ENCODE data around the gene CYP24A1. TPM values are rescaled to one million over a fixed set of nuclear protein-coding genes. Genes with fewer than 3 reads are reported as not detected.

Gene CYP24A1
- total RNA-seq, 1 experiment from 2014 or later, result 1.2 TPM

- H3K4me3 ChIP-seq (ENCODE audit: low read length), result no peak overlapping the region
- TF ChIP-seq EZH2phosphoT487 (IDR thresholded peaks at IDR 0.05; ENCODE audit: borderline replicate concordance, low read length) (no peak), CTCF (conservative IDR thresholded peaks at IDR 0.05; ENCODE audit: low read depth, low read length) (no peak), EZH2 (IDR thresholded peaks at IDR 0.05; ENCODE audit: low read length, unreplicated experiment) (no peak)
- H3K9me2 ChIP-seq (replicated peaks; ENCODE audit: low read length), result no peaks in the 10 kb centered on the region
- no peak overlapping the region for H3K9ac ChIP-seq (ENCODE audit: low read length)
- H2AFZ ChIP-seq (ENCODE audit: low read length), result no peak overlapping the region
- H3K27ac ChIP-seq (ENCODE audit: low read length), result no peak overlapping the region
- no peaks in the 10 kb centered on the region for H3K36me3 ChIP-seq (ENCODE audit: low read depth, low read length)
- CTCF ChIA-PET, result no interaction called here
- no peaks in the 10 kb centered on the region for H3K27me3 ChIP-seq (ENCODE audit: low read length)
- no peaks in the 10 kb centered on the region for H4K20me1 ChIP-seq (ENCODE audit: low read length)
- no peak overlapping the region for H3K4me2 ChIP-seq (ENCODE audit: low read length)
- peaks cover 44% of the 10 kb centered on the region for H3K4me1 ChIP-seq (ENCODE audit: insufficient read depth, low read length)
- no peaks in the 10 kb centered on the region for H3K79me2 ChIP-seq (ENCODE audit: low read length)
- BruUV-seq (replicated peaks), result no TSS peak
- peaks cover 22% of the 10 kb centered on the region for H3F3A ChIP-seq (ENCODE audit: low read length, unreplicated experiment)
- DNase-seq (no peak), ATAC-seq (no peak)
- POLR2A ChIA-PET (ENCODE audit: unreplicated experiment), result no interaction called here
- H3K9me3 ChIP-seq (ENCODE audit: low read length), result no peaks in the 10 kb centered on the region
- intact Hi-C loops (cut with micrococcal nuclease), result no loop called here
These were observed 44.4 kb downstream of the CYP24A1 start for GRCh38 chr20:54129350-54129749.

GRCh38 chr20:54127855-54128574, 45.8 kb downstream of the CYP24A1 start:
- Histone ChIP-seq H3K4me3 (ENCODE audit: low read length) (no peak overlapping the region), H3F3A (ENCODE audit: low read length, unreplicated experiment) (peaks cover 17% of the 10 kb centered on the region), H3K27ac (ENCODE audit: low read length) (no peak overlapping the region), H3K4me2 (ENCODE audit: low read length) (no peak overlapping the region), H3K9ac (ENCODE audit: low read length) (no peak overlapping the region), H3K4me1 (ENCODE audit: insufficient read depth, low read length) (peaks cover 41% of the 10 kb centered on the region), H3K36me3 (ENCODE audit: low read depth, low read length) (no peaks in the 10 kb centered on the region), H3K27me3 (ENCODE audit: low read length) (no peaks in the 10 kb centered on the region), H3K9me2 (replicated peaks; ENCODE audit: low read length) (no peaks in the 10 kb centered on the region), H3K9me3 (ENCODE audit: low read length) (no peaks in the 10 kb centered on the region), H3K79me2 (ENCODE audit: low read length) (no peaks in the 10 kb centered on the region), H2AFZ (ENCODE audit: low read length) (no peak overlapping the region), H4K20me1 (ENCODE audit: low read length) (no peaks in the 10 kb centered on the region)
- TF ChIP-seq EZH2phosphoT487 (IDR thresholded peaks at IDR 0.05; ENCODE audit: borderline replicate concordance, low read length) (no peak), EZH2 (IDR thresholded peaks at IDR 0.05; ENCODE audit: low read length, unreplicated experiment) (no peak), CTCF (conservative IDR thresholded peaks at IDR 0.05; ENCODE audit: low read depth, low read length) (no peak)
- intact Hi-C loops (cut with micrococcal nuclease), result no loop called here
- BruUV-seq (replicated peaks), result no TSS peak
- CTCF ChIA-PET, result no interaction called here
- no peak for ATAC-seq
- DNase-seq, result peak; percentile 53
- POLR2A ChIA-PET (ENCODE audit: unreplicated experiment), result no interaction called here

Measured in PC-3 (cell line).